ENCODE results near the gene SRPK2.
"Not testable (repeated sequence)": the region's sequence is repeated elsewhere in the genome, so short reads cannot be mapped to it uniquely, and the experiment has no call there.

DNA sequence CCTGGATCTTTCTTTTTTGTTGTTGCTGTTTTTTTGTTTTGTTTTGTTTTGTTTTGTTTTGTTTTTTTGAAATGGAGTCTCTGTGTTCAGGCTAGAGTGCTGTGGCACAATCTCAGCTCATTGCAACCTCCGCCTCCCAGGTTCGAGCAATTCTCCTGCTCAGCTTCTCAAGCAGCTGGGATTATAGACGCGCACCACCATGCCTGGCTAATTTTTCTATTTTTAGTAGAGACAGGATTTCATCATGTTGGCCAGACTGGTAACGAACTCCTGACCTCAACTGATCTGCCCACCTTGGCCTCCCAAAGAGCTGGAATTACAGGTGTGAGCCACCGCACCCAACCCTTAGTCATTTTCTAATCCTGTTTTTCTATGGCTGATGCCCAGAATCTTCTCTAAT lies 94.2 kb downstream of the SRPK2 start:
- not testable (repeated sequence) for TF ChIP-seq POLR2A, POLR2AphosphoS5, TAF1 (IDR thresholded peaks at IDR 0.05; ENCODE audit: low read depth, low read length)
